Cardiac fibroblast (primary cell): ENCODE results near the gene FCRL5.
"Not testable (repeated sequence)": the region's sequence is repeated elsewhere in the genome, so short reads cannot be mapped to it uniquely, and the experiment has no call there.

Source experiments
- DNase-seq, 2 donors: peaks; one replicate each; pipeline versions ENCODE4 v3.0.0 to v3.0.0-alpha.2; 2010; ENCODE audit warnings: low read depth in 2 of 2
- H3K4me3 ChIP-seq, 2 donors: replicated peaks in 1 of 2; 1 replicate in 1 of 2; 2 replicates in 1 of 2; pipeline ENCODE4 v1.5.1; 2011; ENCODE audit warnings: low read depth in 2 of 2, low read length in 2 of 2, mild to moderate bottlenecking in 2 of 2, moderate library complexity in 1 of 2
- TF ChIP-seq, protein P1 (sequence below): IDR thresholded peaks from one replicate; pipeline ENCODE4 v1.5.1; 2011; ENCODE audit warnings: low read depth, mild to moderate bottlenecking, low read length, inconsistent platforms

The FCRL5 gene

DNA sequence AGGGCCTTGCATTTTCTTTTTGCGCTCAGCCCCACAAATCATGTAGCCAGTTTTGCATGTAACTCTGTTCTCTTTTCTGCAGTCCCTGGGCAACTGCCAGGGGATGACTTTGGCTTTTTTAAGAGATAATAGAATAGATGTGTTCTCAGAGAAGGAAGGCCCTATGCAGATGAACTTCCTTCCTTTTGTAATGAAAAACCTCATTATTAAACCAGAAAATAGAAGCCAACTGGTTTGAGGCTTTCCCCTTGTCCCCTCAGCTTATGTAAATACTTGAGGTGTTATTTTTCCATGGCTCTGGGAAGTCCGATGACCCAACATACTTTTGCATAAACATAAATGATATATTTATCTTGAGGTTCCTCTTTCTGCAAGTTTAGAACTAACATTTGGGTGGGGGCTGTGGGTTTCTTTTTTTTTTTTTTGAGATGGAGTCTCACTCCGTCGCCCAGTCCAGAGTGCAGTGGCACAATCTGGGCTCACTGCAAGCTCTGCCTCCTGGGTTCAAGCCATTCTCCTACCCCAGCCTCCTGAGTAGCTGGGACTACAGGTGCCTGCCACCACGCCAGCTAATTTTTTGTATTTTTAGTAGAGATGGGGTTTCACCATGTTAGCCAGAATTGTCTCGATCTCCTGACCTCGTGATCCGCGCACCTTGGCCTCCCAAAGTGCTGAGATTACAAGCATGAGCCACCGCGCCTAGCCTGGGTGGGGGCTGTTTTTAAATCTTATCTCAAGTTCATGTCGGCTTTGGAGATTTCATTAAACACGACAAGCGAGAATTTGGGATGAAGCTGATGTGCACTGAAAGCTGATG, 14.4 kb upstream of the FCRL5 start:
- DNase-seq: no peak
- TF ChIP-seq, protein P1, sequence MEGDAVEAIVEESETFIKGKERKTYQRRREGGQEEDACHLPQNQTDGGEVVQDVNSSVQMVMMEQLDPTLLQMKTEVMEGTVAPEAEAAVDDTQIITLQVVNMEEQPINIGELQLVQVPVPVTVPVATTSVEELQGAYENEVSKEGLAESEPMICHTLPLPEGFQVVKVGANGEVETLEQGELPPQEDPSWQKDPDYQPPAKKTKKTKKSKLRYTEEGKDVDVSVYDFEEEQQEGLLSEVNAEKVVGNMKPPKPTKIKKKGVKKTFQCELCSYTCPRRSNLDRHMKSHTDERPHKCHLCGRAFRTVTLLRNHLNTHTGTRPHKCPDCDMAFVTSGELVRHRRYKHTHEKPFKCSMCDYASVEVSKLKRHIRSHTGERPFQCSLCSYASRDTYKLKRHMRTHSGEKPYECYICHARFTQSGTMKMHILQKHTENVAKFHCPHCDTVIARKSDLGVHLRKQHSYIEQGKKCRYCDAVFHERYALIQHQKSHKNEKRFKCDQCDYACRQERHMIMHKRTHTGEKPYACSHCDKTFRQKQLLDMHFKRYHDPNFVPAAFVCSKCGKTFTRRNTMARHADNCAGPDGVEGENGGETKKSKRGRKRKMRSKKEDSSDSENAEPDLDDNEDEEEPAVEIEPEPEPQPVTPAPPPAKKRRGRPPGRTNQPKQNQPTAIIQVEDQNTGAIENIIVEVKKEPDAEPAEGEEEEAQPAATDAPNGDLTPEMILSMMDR: no peak
- H3K4me3 ChIP-seq: no peak overlapping the region

DNA sequence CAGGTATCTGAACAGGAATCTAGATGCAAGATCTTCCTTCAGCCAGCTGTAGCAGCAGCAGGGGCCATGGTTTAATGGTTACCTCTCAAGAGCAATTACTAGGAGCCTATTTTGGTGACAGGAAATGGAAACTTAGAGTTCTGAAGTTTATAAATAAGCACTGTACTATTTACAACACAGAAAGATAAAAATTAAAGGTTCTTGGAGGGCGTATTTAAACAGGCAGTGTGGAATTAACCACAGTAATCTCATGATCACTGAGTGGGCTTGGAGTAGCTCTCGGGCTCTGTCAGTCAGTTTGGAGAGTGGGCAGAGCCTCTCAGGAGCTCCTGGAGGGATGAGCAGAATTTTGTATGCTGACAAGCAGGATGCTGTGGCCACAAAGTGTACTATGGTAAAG, 10.2 kb upstream of the FCRL5 start:
- H3K4me3 ChIP-seq: no peak overlapping the region
- TF ChIP-seq, protein P1: no peak
- DNase-seq: no peak

DNA sequence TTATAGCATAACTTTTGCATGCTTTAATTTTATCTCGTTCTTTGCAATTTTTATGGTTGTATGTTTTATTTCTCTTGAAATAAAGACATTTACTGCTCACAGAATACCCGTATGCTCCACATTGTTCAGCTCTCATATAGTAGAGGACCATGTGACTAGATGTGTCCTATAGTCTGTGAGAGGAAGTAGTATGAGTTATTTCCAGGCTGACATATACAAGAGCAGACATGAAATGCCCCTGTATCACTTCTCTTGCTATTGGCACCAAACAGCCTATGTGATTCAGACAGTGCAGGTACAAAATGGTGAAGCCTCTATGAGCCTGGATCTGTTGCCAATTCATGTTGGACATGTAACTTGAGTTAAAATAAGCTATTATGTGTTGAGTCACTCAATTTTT, 5.8 kb upstream of the FCRL5 start:
- no peak overlapping the region for H3K4me3 ChIP-seq
- no peak for DNase-seq
- TF ChIP-seq, protein P1: no peak

DNA sequence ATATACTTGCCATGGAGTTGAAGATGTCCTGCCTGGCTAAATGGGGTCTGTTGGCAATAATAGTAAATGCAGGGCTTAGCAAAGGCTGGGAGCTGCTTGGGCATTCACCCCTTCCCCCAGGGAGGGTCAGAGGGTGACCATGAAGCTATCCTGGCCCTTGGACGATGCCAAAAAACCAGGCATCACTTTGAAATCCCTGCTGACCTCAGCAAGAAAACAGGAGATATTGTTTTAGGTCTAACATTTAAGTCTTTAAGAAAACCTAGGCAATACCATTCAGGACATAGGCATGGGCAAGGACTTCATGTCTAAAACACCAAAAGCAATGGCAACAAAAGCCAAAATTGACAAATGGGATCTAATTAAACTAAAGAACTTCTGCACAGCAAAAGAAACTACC, 4.2 kb downstream of the FCRL5 start:
- H3K4me3 ChIP-seq, DNase-seq: not testable (repeated sequence)

DNA sequence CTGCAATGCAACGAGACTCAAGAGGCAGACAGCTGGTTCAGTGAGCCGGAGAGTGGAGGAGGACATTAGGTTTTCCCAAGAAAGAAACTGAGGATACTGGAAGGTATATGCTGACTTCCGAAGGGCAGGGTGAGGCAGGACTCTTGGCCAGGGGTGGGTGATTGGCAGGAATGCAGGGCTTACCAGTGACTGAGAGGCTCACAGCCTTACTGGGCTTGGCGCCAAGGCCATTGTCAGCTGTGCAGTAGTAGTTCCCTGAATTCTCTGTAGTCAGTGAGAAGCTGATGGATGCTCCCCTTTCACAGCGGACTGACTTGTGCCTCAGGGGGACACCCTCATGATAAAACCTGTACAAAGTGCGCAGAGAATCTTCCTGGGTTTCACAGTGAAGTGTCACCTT, 9.6 kb downstream of the FCRL5 start:
- TF ChIP-seq, protein P1: no peak
- no peak for DNase-seq
- H3K4me3 ChIP-seq: no peak overlapping the region

DNA sequence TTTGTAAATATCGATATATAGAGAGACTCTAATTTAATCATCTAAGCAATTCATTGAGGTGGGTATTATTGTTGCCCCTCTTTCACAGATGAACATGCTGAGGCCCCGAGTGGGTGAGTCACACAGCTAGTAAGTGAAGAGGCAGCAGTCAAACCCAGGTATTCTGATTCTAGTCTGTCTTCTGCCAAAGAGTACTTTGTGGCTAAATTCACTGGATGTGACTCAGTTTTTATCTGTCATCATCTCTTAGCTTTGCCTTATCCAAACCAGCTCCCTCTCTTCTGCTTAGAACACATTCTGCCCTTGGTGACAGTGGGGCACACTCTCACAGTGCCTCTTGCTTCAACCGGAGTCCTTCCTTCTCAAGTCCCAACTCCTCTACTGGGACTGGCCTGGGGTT, 11.5 kb downstream of the FCRL5 start:
- no peak for DNase-seq
- TF ChIP-seq, protein P1: no peak
- no peak overlapping the region for H3K4me3 ChIP-seq

DNA sequence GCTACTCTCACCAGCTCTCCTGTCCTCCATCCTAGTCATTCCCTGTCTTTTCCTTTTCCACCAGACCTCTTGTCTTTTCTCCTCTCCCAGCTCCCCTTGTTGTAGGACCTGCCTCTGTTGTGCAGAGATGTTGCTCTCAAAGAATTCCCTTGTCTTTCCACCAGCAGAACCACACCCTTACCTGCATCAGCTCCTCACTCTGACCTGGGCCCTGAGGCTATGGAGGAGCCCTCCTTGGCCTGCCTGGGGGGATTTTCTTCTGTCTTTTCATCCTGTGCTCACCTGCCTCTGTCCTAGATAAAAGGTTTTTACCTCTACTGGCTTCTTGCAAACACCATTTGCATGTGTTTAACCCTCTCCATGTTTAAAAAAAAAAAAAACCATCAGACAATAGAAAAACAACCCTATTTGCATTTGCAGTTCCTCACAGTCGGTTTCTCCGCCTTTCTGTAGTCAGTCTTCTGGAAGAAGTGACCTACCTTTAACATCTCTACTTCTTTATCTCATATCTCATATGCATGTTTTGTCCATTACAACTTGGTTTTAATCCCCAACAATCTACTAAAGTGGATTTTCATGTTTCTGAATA, 12.1 kb downstream of the FCRL5 start:
- no peak overlapping the region for H3K4me3 ChIP-seq
- no peak for DNase-seq
- TF ChIP-seq, protein P1: no peak
